Measurements from ENCODE around the gene PHACTR3.

Gene PHACTR3

GRCh38 chr20:59723108-59723500, 118.8 kb downstream of the PHACTR3 start:
- TF ChIP-seq ZFX (IDR thresholded peaks at IDR 0.05) (no peak), CTCF (conservative IDR thresholded peaks at IDR 0.05) (no peak)
- no peak overlapping the region for H3K27ac ChIP-seq

DNA sequence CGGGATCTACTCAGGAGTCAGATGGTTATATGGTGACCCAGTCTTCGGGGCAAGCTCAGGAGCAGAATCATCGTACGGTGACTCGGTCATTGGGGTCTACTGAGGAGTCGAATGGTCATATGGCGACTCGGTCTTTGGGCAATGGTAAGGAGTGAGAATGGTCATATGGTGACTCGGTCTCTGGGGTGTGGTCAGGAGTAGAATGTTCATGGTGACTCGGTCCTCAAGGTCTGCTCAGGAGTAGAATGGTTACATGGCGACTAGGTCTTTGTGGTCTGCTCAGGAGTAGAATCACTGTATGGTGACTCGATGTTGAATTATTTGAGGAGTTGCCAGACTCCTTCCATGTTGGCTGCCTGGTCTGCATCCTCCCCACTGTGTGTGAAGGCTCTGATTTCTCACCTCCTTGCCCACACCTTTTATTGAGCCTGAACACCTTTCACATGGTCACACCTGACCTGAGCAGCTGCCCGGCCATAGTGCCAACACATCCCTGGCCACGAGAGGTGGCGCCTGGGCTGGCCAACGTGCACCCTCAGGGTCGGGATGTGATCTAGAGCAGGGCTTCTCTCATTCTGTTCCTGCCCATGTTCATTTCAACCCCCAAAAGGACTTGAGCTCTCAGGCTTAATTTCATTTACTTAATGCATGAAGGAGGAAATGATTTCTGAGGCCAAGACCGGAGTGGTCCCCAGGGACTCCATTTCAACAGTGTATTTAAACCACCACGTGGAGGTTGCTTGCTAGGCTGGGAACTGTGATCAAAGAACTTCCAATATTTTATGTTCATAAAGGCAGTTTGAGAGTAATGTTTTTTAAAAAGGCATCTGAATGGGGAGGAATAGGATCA, 119.5 kb downstream of the PHACTR3 start:
- TF ChIP-seq ZFX (IDR thresholded peaks at IDR 0.05) = no peak
- no peak for TF ChIP-seq CTCF (conservative IDR thresholded peaks at IDR 0.05)

DNA sequence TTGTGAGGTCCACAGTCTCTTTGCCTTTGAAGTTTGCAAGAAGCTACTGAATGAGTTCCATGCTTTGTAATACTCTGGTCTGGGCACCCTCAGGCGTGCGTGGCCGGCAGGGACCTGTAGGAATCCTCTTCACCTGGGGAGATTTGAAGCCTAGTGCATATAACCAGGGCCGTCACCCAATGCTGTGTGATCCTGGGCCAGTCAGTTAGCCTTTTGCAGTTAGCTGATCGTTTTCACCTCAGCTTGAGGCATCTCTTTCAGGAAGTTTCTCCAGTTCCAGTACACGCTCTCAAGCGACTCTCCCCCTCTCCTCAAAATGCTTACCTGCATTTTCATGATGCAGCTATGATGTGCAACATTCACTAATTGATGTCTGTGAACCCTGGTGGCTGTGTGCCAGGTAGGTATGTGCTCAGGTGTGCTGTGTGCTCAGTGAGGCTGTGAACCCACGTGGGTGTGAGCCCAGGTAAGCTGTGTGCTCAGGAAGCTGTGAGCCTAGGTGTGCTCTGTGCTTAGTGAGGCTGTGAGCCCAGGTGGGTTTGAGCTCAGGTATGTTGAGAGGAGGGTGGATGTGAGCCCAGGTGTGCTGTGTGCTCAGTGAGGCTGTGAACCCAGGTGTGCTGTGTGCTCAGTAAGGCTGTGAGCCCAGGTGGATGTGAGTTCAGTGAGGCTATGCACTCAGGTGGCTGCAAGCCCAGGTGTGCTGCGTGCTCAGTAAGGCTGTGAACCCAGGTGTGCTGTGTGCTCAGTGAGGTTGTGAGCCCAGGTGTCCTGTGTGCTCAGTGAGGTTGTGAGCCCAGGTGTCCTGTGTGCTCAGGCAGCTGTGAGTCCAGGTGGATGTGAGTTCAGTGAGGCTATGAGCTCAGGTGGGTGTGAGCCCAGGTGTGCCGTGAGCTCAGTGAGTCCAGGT, 120.4 kb downstream of the PHACTR3 start:
- no peak for TF ChIP-seq ZFX (IDR thresholded peaks at IDR 0.05)
- no peak for TF ChIP-seq CTCF (conservative IDR thresholded peaks at IDR 0.05)
- no peak overlapping the region for H3K27ac ChIP-seq

More for the DNA sequence above, 119.5 kb downstream of the PHACTR3 start:
- no peak overlapping the region for H3K27ac ChIP-seq

- no peak overlapping the region for H3K27ac ChIP-seq
- no peak for TF ChIP-seq ZFX (IDR thresholded peaks at IDR 0.05)
Observed at GRCh38 chr20:59725476-59726280, 121.3 kb downstream of the PHACTR3 start.

- TF ChIP-seq ZFX (IDR thresholded peaks at IDR 0.05) (no peak), CTCF (conservative IDR thresholded peaks at IDR 0.05) (no peak)
Observed at GRCh38 chr20:59726281-59726595, 121.9 kb downstream of the PHACTR3 start.

DNA sequence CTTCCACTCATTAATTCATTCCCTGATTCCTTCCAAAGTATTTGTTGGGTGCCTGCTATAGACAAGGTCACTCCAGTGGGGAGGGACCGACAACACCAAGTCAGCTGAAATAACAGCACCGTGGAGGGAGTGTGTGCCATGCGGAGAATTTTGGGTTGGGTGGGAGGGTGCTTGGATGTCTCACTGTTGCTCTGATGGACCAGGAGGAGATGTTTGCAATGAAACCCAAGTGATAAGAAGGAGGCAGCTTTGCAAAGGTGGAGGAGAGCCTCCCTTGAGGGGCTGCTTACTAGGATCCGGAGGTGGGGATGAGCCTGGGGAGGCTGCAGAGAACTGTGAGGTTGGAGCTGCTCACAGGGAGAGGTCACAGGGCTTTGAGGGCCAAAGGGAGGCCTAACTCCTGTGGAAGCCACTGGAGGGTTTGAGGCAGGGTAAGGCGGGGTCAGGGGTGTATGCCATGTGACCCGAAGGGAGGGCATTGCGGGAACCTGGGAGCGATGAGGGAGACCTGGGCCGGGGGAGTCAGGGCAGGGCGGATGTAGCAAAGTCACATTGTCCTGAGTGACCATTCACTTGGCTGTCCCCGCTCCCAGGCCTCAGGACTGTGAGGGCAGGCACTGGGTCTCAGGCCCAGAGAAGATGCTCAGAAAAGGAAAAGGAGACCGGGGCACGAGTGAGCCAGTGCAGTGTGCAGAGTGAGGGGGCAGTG, 124.5 kb downstream of the PHACTR3 start:
- no peak overlapping the region for H3K27ac ChIP-seq
- TF ChIP-seq CTCF (conservative IDR thresholded peaks at IDR 0.05) (no peak), ZFX (IDR thresholded peaks at IDR 0.05) (no peak)

More at GRCh38 chr20:59726281-59726595, 121.9 kb downstream of the PHACTR3 start:
- no peak overlapping the region for H3K27ac ChIP-seq

GRCh38 chr20:59729506-59729905, 125.2 kb downstream of the PHACTR3 start:
- no peak overlapping the region for H3K27ac ChIP-seq
- TF ChIP-seq CTCF (conservative IDR thresholded peaks at IDR 0.05) (no peak), ZFX (IDR thresholded peaks at IDR 0.05) (no peak)

Measured in C4-2B (cell line).